ENCODE data around the gene TBC1D12.
"Not testable (repeated sequence)": the region's sequence is repeated elsewhere in the genome, so short reads cannot be mapped to it uniquely, and the experiment has no call there.

Gene TBC1D12

DNA sequence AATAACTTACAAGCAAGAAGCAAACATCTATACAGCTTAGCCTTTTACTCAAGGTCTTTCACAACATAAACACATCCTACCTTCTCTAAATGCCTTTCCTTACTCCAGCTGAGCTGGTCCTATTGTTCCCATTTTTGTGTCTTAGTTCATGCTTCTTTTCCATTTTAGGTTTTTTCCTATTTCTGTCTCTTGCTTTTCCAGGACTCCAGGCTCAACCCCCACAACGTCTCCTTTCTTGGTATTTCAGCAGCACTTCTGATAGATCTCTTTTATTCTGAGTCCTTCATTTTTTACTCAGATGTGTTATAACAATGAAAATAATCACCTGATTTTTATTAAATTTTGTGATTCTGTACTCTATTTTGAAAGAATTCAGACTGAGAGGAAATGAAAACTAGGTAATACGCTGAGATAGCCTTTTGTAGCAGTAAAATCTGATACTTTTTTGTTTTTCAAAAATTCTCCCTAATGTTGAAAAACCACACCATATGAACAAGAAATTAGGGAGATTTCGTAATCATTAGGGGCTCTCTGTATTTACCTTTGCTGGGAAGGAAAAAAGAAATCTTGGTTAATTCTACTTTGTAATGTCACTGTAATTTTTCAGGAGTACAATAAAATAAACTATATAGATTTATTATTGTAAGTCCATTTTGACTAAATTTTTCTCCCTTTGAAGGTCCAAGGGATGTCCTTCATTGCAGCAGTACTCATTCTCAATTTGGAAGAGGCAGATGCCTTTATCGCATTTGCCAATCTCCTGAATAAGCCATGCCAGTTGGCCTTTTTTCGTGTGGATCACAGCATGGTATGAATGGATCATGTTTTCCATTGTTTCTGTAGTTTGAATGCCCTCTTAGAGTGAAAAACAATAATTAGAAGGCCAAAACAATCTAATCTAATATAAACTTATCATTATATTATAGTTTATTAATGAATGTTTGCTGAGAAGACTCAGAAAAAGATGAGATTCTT lies 119.2 kb downstream of the TBC1D12 start:
- no peak for DNase-seq
- TF ChIP-seq GATA1 (IDR thresholded peaks at IDR 0.05; ENCODE audit: low read depth, low read length) (no peak), POLR2A (IDR thresholded peaks at IDR 0.05; ENCODE audit: low read length) (no peak)

DNA sequence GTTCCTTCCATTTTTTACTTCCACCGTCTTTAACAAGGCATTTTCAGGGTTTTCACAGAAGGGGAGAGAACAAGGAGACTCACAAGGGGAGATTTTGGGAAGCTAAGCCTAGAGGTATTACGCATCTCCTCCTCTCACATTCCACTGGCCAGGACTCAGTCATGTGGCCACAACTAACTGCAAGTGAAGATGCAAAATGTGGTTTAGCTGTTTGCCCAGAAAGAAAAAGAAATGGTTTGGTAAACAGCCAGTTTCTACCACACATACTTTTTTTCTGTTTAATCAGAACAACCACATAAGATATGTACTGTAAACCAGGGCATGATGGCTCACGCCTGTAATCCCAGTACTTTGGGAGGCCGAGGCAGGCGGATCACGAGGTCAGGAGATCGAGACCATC lies 121.8 kb downstream of the TBC1D12 start:
- TF ChIP-seq GATA1 (IDR thresholded peaks at IDR 0.05; ENCODE audit: low read depth, low read length) = no peak
- TF ChIP-seq POLR2A (IDR thresholded peaks at IDR 0.05; ENCODE audit: low read length) = no peak
- DNase-seq = no peak

DNA sequence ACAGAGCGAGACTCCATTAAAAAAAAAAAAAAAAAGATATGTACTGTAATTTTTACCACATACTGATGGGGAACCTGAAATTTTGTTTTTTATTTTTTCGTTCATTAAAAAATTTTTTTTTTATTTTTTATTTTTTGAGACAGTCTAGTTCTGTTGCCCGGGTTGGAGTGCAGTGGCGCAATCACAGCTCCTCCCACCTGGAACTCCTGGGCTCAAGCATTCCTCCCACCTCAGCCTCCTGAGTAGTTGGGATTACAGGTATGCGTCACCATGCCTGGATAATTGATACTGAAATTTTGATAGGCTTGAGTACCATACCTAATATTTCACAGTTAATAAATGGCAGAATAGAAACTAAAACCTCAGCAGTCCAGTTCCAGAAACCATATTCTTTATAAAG lies 122.4 kb downstream of the TBC1D12 start:
- TF ChIP-seq POLR2A (IDR thresholded peaks at IDR 0.05; ENCODE audit: low read length) = no peak
- no peak for TF ChIP-seq GATA1 (IDR thresholded peaks at IDR 0.05; ENCODE audit: low read depth, low read length)
- DNase-seq = no peak

DNA sequence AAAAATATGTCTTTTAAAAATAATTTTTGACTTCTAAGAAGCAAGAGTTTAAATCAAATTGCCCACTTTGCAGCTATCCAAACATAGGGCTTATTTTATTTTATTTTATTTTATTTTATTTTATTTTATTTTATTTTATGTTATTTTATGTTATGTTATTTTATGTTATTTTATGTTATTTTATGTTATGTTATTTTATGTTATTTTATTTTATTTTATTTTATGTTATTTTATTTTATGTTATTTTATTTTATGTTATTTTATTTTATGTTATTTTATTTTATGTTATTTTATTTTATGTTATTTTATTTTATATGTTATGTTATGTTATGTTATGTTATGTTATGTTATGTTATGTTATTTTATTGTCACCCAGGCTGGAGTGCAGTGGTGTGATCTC lies 129.2 kb downstream of the TBC1D12 start:
- not testable (repeated sequence) for DNase-seq

DNA sequence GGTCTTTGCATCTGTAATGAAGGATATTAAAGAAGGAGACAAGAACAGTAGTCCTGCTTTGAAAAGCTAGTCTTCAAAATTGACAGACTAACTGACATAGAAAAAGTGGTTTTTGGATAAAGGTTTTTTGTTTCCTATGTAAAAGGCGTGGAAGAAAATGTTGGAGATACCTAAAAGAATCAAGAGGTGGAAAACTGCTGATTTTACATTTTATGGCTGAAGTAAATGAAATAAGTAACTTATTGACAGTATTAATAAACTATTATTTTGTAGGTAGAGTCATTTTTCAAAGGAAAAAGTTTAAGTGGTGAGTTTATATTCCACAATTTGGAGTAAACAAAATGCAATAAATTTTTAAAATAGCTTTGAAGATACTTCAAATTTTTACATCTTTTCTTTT lies 130.7 kb downstream of the TBC1D12 start:
- no peak for DNase-seq
- TF ChIP-seq POLR2A (IDR thresholded peaks at IDR 0.05; ENCODE audit: low read length) (no peak), GATA1 (IDR thresholded peaks at IDR 0.05; ENCODE audit: low read depth, low read length) (no peak)

DNA sequence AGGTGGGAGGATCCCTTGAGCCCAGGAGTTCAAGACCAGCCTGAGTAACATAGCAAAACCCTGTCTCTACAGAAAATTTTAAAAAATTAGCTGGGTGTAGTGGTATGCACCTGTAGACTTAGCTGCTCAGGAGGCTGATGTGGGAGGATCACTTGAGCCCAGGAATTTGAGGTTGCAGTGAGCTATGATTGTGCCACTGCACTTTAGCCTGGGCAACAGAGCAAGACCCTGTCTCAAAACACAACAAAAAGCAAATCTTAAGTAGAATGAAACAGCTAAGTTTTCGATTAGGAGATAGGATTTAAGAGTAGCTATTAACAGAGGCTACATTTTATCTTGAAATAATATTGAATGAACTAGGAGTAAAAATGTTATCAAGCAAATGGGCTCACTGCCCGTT lies 139.9 kb downstream of the TBC1D12 start:
- not testable (repeated sequence) for DNase-seq

DNA sequence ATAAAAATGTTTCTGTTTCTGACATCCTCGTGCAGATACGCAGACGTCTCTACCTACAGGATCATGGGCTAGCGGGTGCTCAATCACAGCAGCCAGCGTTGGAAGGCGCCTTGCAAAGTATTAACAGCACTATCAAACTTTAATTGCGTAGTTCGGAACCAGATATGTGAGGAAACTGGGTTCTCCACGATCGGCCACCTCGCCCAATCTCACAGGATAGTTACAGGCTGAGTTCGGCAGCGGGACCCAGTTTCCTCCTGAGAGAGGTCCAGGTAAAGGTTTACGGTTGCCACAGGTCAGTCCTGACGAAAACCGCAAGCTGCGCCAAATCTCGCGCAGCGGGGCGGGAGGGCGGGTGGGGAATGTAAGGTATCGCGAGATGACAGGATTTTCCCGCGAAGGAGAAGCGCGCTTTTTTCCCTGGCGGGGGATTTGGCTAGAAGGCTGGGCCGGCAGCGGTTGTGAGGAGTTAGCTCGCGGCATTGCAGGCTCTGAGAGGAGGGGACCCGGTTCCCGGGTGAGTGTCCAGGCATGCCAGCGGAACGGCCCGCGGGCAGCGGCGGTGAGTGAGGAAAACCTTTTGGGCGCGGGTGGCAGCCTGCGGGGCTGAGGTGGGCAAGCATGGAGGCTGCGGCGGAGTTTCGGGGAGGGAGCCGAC lies 143.2 kb downstream of the TBC1D12 start, which contains the start of gene HELLS:
TSS of gene HELLS (plus strand) at position 398 of the 658 bp plus-strand sequence. CDS start at position 532, 134 bp downstream.
- TF ChIP-seq GATA1 (IDR thresholded peaks at IDR 0.05; ENCODE audit: low read depth, low read length) = no peak
- peak; percentile 58 for TF ChIP-seq POLR2A (IDR thresholded peaks at IDR 0.05; ENCODE audit: low read length)
- peak; percentile 88 to 92 for DNase-seq

DNA sequence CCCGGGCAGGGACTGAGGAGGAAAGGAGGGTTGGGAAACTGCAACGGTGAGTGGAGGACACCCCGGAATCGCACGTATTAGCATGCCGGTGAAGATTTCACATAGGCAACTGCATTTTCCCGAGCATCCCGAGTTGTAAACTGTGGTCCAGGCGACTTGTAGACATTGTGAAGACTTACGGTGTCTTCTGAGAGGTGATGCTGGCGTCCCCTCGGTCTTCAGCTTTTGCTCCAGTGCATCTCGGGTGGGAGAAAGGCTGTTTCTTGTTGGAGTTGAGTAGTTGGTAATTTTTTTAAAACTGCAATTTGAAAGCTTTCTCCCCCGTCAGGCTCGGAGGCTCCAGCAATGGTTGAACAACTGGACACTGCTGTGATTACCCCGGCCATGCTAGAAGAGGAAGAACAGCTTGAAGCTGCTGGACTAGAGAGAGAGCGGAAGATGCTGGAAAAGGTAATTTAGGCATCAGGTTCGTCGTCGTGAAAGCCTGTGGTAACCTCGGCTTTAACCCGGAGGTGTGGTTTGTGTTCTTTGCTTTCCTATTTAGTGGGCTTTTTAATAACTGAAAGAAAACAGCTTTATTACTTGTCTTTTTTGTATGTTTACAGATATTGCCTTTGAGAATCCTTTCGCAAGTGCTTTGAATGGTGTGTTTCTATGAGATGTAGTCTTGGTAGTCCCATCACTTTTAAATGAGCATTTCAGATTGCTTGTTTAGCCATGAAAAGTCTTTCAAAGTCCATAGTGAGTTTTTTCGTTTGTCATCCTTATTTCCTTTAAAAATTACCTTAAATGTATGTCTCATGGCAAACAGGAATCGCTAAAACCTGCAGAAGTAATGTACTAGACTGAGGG lies 143.9 kb downstream of the TBC1D12 start:
- DNase-seq = peak in 1 of 2 experiments; percentile 31
- TF ChIP-seq GATA1 (IDR thresholded peaks at IDR 0.05; ENCODE audit: low read depth, low read length) (no peak), POLR2A (IDR thresholded peaks at IDR 0.05; ENCODE audit: low read length) (peak; percentile 48)

DNA sequence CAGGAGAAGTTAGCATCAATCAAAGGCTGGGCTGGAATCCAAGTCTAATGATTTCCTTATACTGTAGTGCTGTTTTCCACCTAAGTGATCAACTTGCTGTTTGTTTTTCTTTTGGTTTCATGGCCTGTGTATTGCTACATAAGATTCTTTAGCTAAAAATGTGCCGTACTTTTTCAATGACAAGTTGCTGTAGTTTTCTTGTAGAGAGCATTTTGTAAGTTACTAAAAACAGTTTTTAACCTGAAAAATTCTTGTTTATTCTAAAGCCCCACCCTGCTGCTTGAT lies 144.5 kb downstream of the TBC1D12 start:
- peak in 1 of 2 experiments; percentile 17 for DNase-seq

DNA sequence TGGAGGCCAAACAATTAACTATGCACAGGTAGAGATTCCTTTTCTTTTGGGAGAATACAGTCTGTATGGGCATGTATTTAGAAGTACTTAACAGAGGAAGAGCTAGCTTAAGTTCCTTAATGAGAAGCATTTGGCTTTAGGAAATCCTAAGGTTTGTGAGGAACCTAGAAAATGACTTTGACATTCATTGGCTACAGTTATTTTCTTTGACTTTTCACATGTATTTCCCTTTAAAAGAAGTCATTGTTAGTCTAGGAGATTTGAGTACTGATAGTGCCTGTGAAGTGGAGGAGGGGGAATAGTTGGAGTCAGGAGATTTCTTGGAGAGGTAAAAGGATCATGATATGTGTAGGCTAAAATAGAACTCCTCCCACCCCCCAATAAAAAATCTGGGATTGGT lies 146.9 kb downstream of the TBC1D12 start:
- TF ChIP-seq POLR2A (IDR thresholded peaks at IDR 0.05; ENCODE audit: low read length) (no peak), GATA1 (IDR thresholded peaks at IDR 0.05; ENCODE audit: low read depth, low read length) (no peak)
- DNase-seq = no peak

More for the DNA sequence above, 144.5 kb downstream of the TBC1D12 start:
- TF ChIP-seq POLR2A (IDR thresholded peaks at IDR 0.05; ENCODE audit: low read length) (no peak), GATA1 (IDR thresholded peaks at IDR 0.05; ENCODE audit: low read depth, low read length) (no peak)

DNA sequence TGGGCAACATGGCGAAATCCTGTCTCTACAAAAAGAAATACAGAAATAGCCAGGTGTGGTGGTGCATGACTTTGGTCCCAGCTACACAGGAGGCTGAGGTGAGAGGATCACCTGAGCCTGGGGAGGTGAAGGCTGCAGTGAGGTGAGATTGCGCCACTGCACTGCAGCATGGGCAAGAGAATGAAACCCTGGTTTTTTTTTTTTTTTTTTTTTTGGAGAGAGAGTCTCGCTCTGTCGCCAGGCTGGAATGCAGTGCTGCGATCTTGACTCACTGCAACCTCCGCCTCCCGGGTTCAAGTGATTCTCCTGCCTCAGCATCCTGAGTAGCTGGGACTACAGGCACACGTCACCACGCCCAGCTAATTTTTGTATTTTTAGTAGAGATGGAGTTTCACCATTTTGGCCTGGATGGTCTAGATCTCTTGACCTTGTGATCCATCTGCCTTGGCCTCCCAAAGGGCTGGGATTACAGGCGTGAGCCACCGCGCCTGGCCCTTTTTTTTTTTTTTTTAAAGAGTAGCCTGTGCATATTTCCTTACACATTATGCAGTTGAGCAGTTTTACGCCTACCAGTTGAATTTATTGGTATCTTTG lies 165.5 kb downstream of the TBC1D12 start:
- DNase-seq = not testable (repeated sequence)

DNA sequence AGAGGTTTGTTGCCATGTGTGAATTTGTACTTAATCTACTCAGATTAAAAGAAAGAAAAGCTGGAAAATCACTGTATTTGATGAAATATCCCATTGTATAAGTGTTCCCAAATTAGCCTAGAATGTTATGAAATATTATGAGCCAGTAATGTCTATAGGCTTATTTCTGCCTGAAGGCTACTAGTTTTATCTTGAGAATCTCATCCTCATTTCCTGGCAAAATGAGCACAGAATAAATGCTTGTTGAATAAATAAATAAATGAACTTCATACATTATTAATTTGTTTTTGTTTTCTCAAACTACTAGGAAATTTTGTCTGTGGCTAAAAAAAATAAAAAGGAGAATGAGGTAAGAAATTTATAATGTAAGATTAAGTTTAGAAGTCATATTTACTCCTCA lies 168.7 kb downstream of the TBC1D12 start:
- TF ChIP-seq POLR2A (IDR thresholded peaks at IDR 0.05; ENCODE audit: low read length) = no peak
- no peak for TF ChIP-seq GATA1 (IDR thresholded peaks at IDR 0.05; ENCODE audit: low read depth, low read length)
- DNase-seq = no peak

DNA sequence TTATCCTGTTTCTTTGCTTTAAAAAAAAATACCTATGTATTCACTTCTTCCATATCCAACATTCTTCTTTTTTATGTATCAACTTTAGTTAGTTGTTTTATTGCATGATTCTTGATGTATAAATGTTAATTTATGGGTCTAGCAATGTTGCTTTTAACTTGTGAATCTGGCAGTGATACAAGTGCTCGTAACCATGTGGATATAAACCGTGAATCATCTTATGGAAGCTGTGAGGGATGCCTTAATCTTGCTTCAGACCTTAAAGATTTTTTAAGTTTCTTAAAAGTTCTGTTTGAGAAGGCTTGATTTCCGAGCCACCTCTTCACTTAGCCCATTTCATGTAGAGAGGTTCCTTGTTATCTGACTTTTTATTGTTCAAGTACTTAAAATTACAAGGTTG lies 169.2 kb downstream of the TBC1D12 start:
- TF ChIP-seq GATA1 (IDR thresholded peaks at IDR 0.05; ENCODE audit: low read depth, low read length) = no peak
- no peak for TF ChIP-seq POLR2A (IDR thresholded peaks at IDR 0.05; ENCODE audit: low read length)
- no peak for DNase-seq

DNA sequence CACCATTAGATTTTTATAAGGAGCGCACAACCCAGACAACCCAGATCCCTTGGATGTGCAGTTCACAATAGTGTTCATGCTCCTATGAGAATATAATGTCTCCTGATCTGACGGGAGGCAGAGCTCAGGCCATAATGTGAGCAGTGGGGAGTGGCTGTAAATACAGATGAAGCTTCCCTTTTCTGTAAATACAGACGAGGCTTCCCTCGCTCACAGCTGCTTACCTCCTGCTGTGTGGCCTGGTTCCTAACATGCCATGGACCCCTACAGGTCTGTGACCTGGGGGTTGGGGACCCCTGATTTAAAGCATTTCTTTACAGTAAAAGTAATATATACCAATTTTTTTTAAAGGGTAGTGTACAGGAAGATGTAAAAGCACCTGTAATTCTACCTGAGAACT lies 176.4 kb downstream of the TBC1D12 start:
- DNase-seq = no peak
- no peak for TF ChIP-seq POLR2A (IDR thresholded peaks at IDR 0.05; ENCODE audit: low read length)
- no peak for TF ChIP-seq GATA1 (IDR thresholded peaks at IDR 0.05; ENCODE audit: low read depth, low read length)
